HL-60 (cell line): ENCODE data around the gene NMNAT2.

Experiments used
- DNase-seq, 2 experiments: peaks; one replicate each; pipeline ENCODE4 v3.0.0-alpha.2; 2010 to 2020; ENCODE audit warnings: low read depth in 1 of 2, low spot score in 1 of 2
- H3K27ac ChIP-seq: fragments of 250-450 bp; sonication (Bioruptor Pico); replicated peaks from 2 replicates; pipeline ENCODE4 v1.5.1; 2020; ENCODE audit warnings: mild to moderate bottlenecking, moderate library complexity
- H3K27me3 ChIP-seq: fragments of 250-450 bp; sonication (Bioruptor Pico); 2 replicates; pipeline ENCODE4 v1.5.1; 2021; ENCODE audit warnings: mild to moderate bottlenecking, moderate library complexity; ENCODE audit not compliant: insufficient read depth, poor library complexity, severe bottlenecking
- H3K4me3 ChIP-seq: replicated peaks from 2 replicates; pipeline ENCODE4 v1.5.1; 2011; ENCODE audit warnings: mild to moderate bottlenecking, control low read depth, low read length; ENCODE audit not compliant: insufficient read depth
- GABPA ChIP-seq: IDR thresholded peaks from 2 replicates; pipeline ENCODE4 v1.6.1; 2012; ENCODE audit warnings: low read depth
- POLR2AphosphoS5 ChIP-seq: IDR thresholded peaks from 2 replicates; pipeline ENCODE4 v1.6.1; 2012; ENCODE audit warnings: low read depth
- SPI1 ChIP-seq: IDR thresholded peaks from 2 replicates; pipeline ENCODE4 v1.6.1; 2012; ENCODE audit warnings: low read depth, mild to moderate bottlenecking, borderline replicate concordance
- TF ChIP-seq, protein P1 (sequence below): IDR thresholded peaks from 2 replicates; pipeline ENCODE4 v1.6.1; 2012; ENCODE audit warnings: low read depth; ENCODE audit not compliant: insufficient replicate concordance
- TF ChIP-seq, protein P2 (sequence below): IDR thresholded peaks from one replicate; pipeline ENCODE4 v1.5.1; 2011; ENCODE audit warnings: low read length, control low read depth, inconsistent platforms; ENCODE audit not compliant: insufficient read depth

The NMNAT2 gene

DNA sequence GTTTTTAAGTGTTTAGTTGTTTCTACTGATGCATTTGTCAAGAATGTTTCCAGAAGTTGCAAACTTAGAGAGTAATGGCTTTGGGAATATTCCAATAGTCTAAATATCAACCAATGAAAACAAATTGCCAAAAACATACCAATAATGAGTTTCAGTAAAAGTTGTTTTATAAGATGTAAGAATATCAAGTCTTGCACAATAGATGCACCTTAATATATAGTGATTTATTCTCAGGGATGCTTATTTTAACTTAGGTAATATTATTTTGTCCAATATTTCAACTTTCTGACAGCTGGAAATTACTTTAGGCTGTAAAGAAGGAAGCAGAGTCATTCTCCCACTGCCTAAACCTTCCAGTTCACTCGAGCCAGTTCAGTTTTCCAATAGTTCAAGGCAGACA is 5.4 kb upstream of the NMNAT2 start:
- no peak overlapping the region for H3K27ac ChIP-seq
- no peak overlapping the region for H3K4me3 ChIP-seq
- H3K27me3 ChIP-seq = peaks cover 13% of the 10 kb centered on the region
- TF ChIP-seq, protein P1, sequence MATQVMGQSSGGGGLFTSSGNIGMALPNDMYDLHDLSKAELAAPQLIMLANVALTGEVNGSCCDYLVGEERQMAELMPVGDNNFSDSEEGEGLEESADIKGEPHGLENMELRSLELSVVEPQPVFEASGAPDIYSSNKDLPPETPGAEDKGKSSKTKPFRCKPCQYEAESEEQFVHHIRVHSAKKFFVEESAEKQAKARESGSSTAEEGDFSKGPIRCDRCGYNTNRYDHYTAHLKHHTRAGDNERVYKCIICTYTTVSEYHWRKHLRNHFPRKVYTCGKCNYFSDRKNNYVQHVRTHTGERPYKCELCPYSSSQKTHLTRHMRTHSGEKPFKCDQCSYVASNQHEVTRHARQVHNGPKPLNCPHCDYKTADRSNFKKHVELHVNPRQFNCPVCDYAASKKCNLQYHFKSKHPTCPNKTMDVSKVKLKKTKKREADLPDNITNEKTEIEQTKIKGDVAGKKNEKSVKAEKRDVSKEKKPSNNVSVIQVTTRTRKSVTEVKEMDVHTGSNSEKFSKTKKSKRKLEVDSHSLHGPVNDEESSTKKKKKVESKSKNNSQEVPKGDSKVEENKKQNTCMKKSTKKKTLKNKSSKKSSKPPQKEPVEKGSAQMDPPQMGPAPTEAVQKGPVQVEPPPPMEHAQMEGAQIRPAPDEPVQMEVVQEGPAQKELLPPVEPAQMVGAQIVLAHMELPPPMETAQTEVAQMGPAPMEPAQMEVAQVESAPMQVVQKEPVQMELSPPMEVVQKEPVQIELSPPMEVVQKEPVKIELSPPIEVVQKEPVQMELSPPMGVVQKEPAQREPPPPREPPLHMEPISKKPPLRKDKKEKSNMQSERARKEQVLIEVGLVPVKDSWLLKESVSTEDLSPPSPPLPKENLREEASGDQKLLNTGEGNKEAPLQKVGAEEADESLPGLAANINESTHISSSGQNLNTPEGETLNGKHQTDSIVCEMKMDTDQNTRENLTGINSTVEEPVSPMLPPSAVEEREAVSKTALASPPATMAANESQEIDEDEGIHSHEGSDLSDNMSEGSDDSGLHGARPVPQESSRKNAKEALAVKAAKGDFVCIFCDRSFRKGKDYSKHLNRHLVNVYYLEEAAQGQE = no peak
- no peak for TF ChIP-seq POLR2AphosphoS5
- TF ChIP-seq GABPA = no peak
- TF ChIP-seq, protein P2, sequence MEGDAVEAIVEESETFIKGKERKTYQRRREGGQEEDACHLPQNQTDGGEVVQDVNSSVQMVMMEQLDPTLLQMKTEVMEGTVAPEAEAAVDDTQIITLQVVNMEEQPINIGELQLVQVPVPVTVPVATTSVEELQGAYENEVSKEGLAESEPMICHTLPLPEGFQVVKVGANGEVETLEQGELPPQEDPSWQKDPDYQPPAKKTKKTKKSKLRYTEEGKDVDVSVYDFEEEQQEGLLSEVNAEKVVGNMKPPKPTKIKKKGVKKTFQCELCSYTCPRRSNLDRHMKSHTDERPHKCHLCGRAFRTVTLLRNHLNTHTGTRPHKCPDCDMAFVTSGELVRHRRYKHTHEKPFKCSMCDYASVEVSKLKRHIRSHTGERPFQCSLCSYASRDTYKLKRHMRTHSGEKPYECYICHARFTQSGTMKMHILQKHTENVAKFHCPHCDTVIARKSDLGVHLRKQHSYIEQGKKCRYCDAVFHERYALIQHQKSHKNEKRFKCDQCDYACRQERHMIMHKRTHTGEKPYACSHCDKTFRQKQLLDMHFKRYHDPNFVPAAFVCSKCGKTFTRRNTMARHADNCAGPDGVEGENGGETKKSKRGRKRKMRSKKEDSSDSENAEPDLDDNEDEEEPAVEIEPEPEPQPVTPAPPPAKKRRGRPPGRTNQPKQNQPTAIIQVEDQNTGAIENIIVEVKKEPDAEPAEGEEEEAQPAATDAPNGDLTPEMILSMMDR = no peak
- TF ChIP-seq SPI1 = no peak
- DNase-seq = no peak

DNA sequence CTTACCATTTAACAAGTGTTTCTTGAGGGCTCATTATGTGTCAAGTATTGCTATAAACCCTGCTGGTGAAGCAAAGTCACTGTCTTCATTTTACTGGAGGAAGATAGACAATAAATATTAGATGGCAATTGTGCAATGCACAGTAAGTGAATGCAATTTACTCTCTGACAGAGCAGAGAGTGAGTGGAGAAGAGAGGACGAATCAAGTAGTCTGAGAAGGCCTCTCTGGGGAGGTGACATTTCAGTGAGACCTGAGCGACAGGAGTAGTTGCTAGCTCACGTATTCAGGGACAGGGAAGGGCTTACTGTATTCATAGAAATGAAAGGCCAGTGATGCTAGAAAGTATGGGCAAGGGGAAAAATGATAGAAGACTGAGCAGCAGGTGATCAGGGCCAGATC is 1.2 kb upstream of the NMNAT2 start:
- H3K4me3 ChIP-seq = no peak overlapping the region
- peaks cover 41% of the 10 kb centered on the region for H3K27me3 ChIP-seq
- no peak for TF ChIP-seq GABPA
- TF ChIP-seq, protein P2 = no peak
- TF ChIP-seq, protein P1 = no peak
- TF ChIP-seq POLR2AphosphoS5 = no peak
- no peak for TF ChIP-seq SPI1
- H3K27ac ChIP-seq = no peak overlapping the region
- no peak for DNase-seq

DNA sequence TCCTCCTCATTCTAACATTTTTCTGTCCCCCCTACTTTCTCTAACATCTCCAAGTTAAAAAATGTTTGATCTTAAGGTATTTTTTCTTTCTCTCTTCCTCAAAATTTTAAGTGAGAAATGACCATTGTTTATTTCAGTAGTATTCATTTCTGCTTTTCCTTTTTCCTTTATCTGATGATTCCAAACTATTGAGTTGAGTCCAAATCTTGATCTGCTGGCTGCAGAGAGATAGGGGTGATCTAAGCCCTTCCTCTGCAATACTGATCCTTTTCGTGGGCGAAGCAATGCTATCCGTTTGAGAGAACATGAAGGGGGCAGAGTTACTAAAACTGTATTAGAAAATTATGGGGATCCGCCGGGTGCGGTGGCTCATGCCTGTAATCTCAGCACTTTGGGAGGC is 516 bp upstream of the NMNAT2 start:
- DNase-seq = no peak
- H3K27ac ChIP-seq = no peak overlapping the region
- H3K27me3 ChIP-seq = peaks cover 39% of the 10 kb centered on the region
- TF ChIP-seq GABPA (no peak), POLR2AphosphoS5 (no peak), SPI1 (no peak)
- TF ChIP-seq, protein P2 = no peak
- TF ChIP-seq, protein P1 = no peak
- no peak overlapping the region for H3K4me3 ChIP-seq
